Testis (tissue), 3 donors: Measurements from ENCODE around the gene CACNA1S. TPM values are rescaled to one million over a fixed set of nuclear protein-coding genes. Genes with fewer than 3 reads are reported as not detected.

ENCODE experiments used
- DNase-seq: peaks from one replicate; pipeline ENCODE4 v3.0.0-alpha.2; 2019
- H3K27ac ChIP-seq, 2 donors: fragments of 200-600 bp; sonication (generic); one replicate each; pipeline ENCODE4 v1.5.1; 2019
- H3K27me3 ChIP-seq: fragments of 200-600 bp; sonication (generic); one replicate; pipeline ENCODE4 v1.5.1; 2019
- H3K36me3 ChIP-seq: fragments of 200-600 bp; sonication (generic); one replicate; pipeline ENCODE4 v1.5.1; 2017; ENCODE audit warnings: low read depth; ENCODE audit errors: missing control alignments
- H3K4me1 ChIP-seq: fragments of 200-600 bp; sonication (generic); one replicate; pipeline ENCODE4 v1.5.1; 2019
- H3K4me3 ChIP-seq, 2 donors: fragments of 200-600 bp; sonication (generic); one replicate each; pipeline ENCODE4 v1.5.1; 2017 to 2019
- H3K9me3 ChIP-seq: fragments of 200-600 bp; sonication (generic); one replicate; pipeline ENCODE4 v1.5.1; 2017
- CTCF ChIP-seq, 3 experiments: fragments of 450-650 bp in 2 of 3; fragments of 200-600 bp in 1 of 3; sonication (generic) in 1 of 3; IDR thresholded peaks; one replicate each; pipeline ENCODE4 v1.5.1; 2016 to 2019; ENCODE audit warnings: antibody characterized with exemption in 3 of 3, mild to moderate bottlenecking in 2 of 3, moderate library complexity in 1 of 3
- POLR2A ChIP-seq: fragments of 450-650 bp; IDR thresholded peaks from one replicate; pipeline ENCODE4 v1.6.1; 2017; ENCODE audit warnings: antibody characterized with exemption, mild to moderate bottlenecking, moderate library complexity
- WGBS, 2 donors: methylation state at CpG; one replicate each; pipeline ENCODE4 v1.1.5; 2018; 5-methylcytosine and 5-hydroxymethylcytosine counted together
- intact Hi-C: fragments of 100-400 bp; cut with DNase I; formaldehyde crosslinking; loops from one replicate; pipeline ENCODE4 v1.15.1; 2023; ENCODE audit warnings: low total_unique reads
- polyA plus RNA-seq: library from polyadenylated mRNA; stranded (reverse); fragments of 350-450 nt; fragmentation: Illumina TruSeq; extraction: RNeasy Lipid Tissue Mini Kit (QIAGEN cat#74804); gene quantifications from one replicate; pipeline ENCODE4 v1.2.3, GENCODE V29; 2014; ENCODE audit warnings: low read depth, low replicate concordance; ENCODE audit not compliant: insufficient read depth
- total RNA-seq, 2 donors: library from RNA; depleted of rRNA; stranded (reverse); fragments of >200 nt; gene quantifications; one replicate each; pipeline ENCODE4 v1.2.3, GENCODE V29; 2016

Gene CACNA1S
- total and polyA plus RNA-seq, 3 donors from 2014 or later = 0.08 to 0.87 (median 0.12) TPM

GRCh38 chr1:201050515-201051277, 61.5 kb downstream of the CACNA1S start:
- 82 to 87% methylated on average over 3 to 5 of the region's 5 CpGs for WGBS, 2 donors
- H3K4me3 ChIP-seq = no peak overlapping the region
- no peak overlapping the region for H3K27ac ChIP-seq

GRCh38 chr1:201049248-201049831, 62.9 kb downstream of the CACNA1S start:
- peaks cover under 1% of the 10 kb centered on the region for H3K4me1 ChIP-seq
- no peaks in the 10 kb centered on the region for H3K9me3 ChIP-seq
- no peak overlapping the region for H3K4me3 ChIP-seq
- intact Hi-C loops = no loop called here
- TF ChIP-seq POLR2A (no peak), CTCF (IDR thresholded peaks at IDR 0.05) (no peak)
- DNase-seq = no peak
- WGBS, 2 donors = 92 to 94% methylated on average over 5 of the region's 5 CpGs
- H3K27me3 ChIP-seq = no peaks in the 10 kb centered on the region
- H3K36me3 ChIP-seq = no peaks in the 10 kb centered on the region
- H3K27ac ChIP-seq = no peak overlapping the region

More at GRCh38 chr1:201050515-201051277, 61.5 kb downstream of the CACNA1S start:
- Histone ChIP-seq H3K4me1 (peaks cover 2% of the 10 kb centered on the region), H3K27me3 (no peaks in the 10 kb centered on the region), H3K36me3 (no peaks in the 10 kb centered on the region), H3K9me3 (no peaks in the 10 kb centered on the region)
- intact Hi-C loops = no loop called here
- no peak for DNase-seq
- TF ChIP-seq POLR2A (no peak), CTCF (IDR thresholded peaks at IDR 0.05) (no peak)

- no peak for TF ChIP-seq CTCF (IDR thresholded peaks at IDR 0.05)
- no peak for TF ChIP-seq POLR2A
- Histone ChIP-seq H3K9me3 (no peaks in the 10 kb centered on the region), H3K36me3 (no peaks in the 10 kb centered on the region), H3K4me1 (no peaks in the 10 kb centered on the region), H3K27me3 (no peaks in the 10 kb centered on the region), H3K4me3 (no peak overlapping the region), H3K27ac (no peak overlapping the region)
- DNase-seq = no peak
- intact Hi-C loops = no loop called here
- WGBS, 2 donors = 91 to 92% methylated on average over 10 to 13 of the region's 13 CpGs
These were observed 63.7 kb downstream of the CACNA1S start for GRCh38 chr1:201048521-201048920.

- no peak for DNase-seq
- Histone ChIP-seq H3K27ac (no peak overlapping the region), H3K4me1 (peaks cover 4% of the 10 kb centered on the region), H3K9me3 (no peaks in the 10 kb centered on the region), H3K36me3 (no peaks in the 10 kb centered on the region), H3K27me3 (no peaks in the 10 kb centered on the region), H3K4me3 (no peak overlapping the region)
- intact Hi-C loops = loop anchor here (5.0 kb wide), 1 partner anchor 67 kb away; no protein-coding TSS in a partner anchor
- 83 to 86% methylated on average over 8 to 9 of the region's 9 CpGs for WGBS, 2 donors
- TF ChIP-seq CTCF (IDR thresholded peaks at IDR 0.05) = no peak
- no peak for TF ChIP-seq POLR2A
These were observed 68.1 kb downstream of the CACNA1S start for GRCh38 chr1:201044119-201044518.
